Nephron progenitor cell (in vitro differentiated cells): Measurements from ENCODE around the gene UBN1.

Experiments used
- DNase-seq: peaks from one replicate; pipeline ENCODE4 v3.0.0; 2021
- H3K27ac Mint-ChIP-seq: 2 replicates; pipeline ENCODE4 v1.8.0; 2021; ENCODE audit warnings: mild to moderate bottlenecking, moderate library complexity, mixed read lengths
- H3K27me3 Mint-ChIP-seq: 2 replicates; pipeline ENCODE4 v1.8.0; 2021; ENCODE audit warnings: mild to moderate bottlenecking, low read depth, mixed read lengths; ENCODE audit not compliant: poor library complexity
- H3K36me3 Mint-ChIP-seq: 2 replicates; pipeline ENCODE4 v1.8.0; 2021; ENCODE audit warnings: low read depth, mixed read lengths
- H3K4me1 Mint-ChIP-seq: 2 replicates; pipeline ENCODE4 v1.8.0; 2021; ENCODE audit warnings: mixed read lengths
- H3K4me3 Mint-ChIP-seq: 2 replicates; pipeline ENCODE4 v1.8.0; 2021; ENCODE audit warnings: mild to moderate bottlenecking, moderate library complexity, mixed read lengths
- H3K9me3 Mint-ChIP-seq: 2 replicates; pipeline ENCODE4 v1.8.0; 2021; ENCODE audit warnings: mild to moderate bottlenecking, moderate library complexity, mixed read lengths
- CTCF ChIP-seq: fragments of 200-600 bp; sonication (generic); IDR thresholded peaks from 2 replicates; pipeline ENCODE4 v1.5.0; 2021; ENCODE audit warnings: antibody characterized with exemption

UBN1 gene

GRCh38 chr16:4847774-4848587 is 700 bp downstream of the UBN1 start:
- Mint-ChIP-seq H3K27me3 (no peaks in the 10 kb centered on the region), H3K36me3 (peaks cover 31% of the 10 kb centered on the region), H3K27ac (peak overlapping the region; percentile 86), H3K4me3 (peak overlapping the region; percentile 91), H3K9me3 (no peaks in the 10 kb centered on the region), H3K4me1 (peaks cover 44% of the 10 kb centered on the region)
- peak; percentile 59 for DNase-seq
- TF ChIP-seq CTCF, result no peak

GRCh38 chr16:4850211-4850610 is 2.9 kb downstream of the UBN1 start:
- peak overlapping the region; percentile 91 for H3K4me3 Mint-ChIP-seq
- DNase-seq, result no peak
- H3K27ac Mint-ChIP-seq, result no peak overlapping the region
- no peaks in the 10 kb centered on the region for H3K9me3 Mint-ChIP-seq
- peaks cover 43% of the 10 kb centered on the region for H3K4me1 Mint-ChIP-seq
- no peak for TF ChIP-seq CTCF
- H3K36me3 Mint-ChIP-seq, result peaks cover 38% of the 10 kb centered on the region
- H3K27me3 Mint-ChIP-seq, result no peaks in the 10 kb centered on the region

GRCh38 chr16:4852221-4852872 is 5.1 kb downstream of the UBN1 start:
- Mint-ChIP-seq H3K27me3 (no peaks in the 10 kb centered on the region), H3K36me3 (peaks cover 32% of the 10 kb centered on the region), H3K9me3 (no peaks in the 10 kb centered on the region), H3K27ac (peak overlapping the region; percentile 36), H3K4me1 (peaks cover 30% of the 10 kb centered on the region), H3K4me3 (no peak overlapping the region)
- DNase-seq, result no peak
- no peak for TF ChIP-seq CTCF

- no peak for DNase-seq
- Mint-ChIP-seq H3K9me3 (no peaks in the 10 kb centered on the region), H3K4me3 (no peak overlapping the region), H3K4me1 (peaks cover 5% of the 10 kb centered on the region), H3K27me3 (peaks cover 3% of the 10 kb centered on the region), H3K36me3 (peaks cover 57% of the 10 kb centered on the region), H3K27ac (no peak overlapping the region)
- TF ChIP-seq CTCF, result no peak
These were observed 8.1 kb downstream of the UBN1 start for GRCh38 chr16:4855371-4855770.

GRCh38 chr16:4855804-4856203 is 8.5 kb downstream of the UBN1 start:
- Mint-ChIP-seq H3K4me1 (peaks cover under 1% of the 10 kb centered on the region), H3K27ac (no peak overlapping the region), H3K27me3 (peaks cover 3% of the 10 kb centered on the region), H3K4me3 (no peak overlapping the region), H3K9me3 (no peaks in the 10 kb centered on the region), H3K36me3 (peaks cover 58% of the 10 kb centered on the region)
- DNase-seq, result no peak
- TF ChIP-seq CTCF, result no peak
